ENCODE results near the gene RAB13. TPM values are rescaled to one million over a fixed set of nuclear protein-coding genes. Genes with fewer than 3 reads are reported as not detected.

The RAB13 gene
- total and polyA plus RNA-seq, 2 of the 13 experiments (the other 11 are each of a cell fraction or from before 2014, with no cell fraction given), result 15.9 to 24.7 TPM

GRCh38 chr1:153977250-153978240, 8.6 kb downstream of the RAB13 start, which contains the start of gene JTB (continued):
- TF ChIP-seq RCOR2 (CRISPR knock-in tag; IDR thresholded peaks at IDR 0.05), result no peak
- TF ChIP-seq SUZ12 (IDR thresholded peaks at IDR 0.05; ENCODE audit: low read depth, low read length), result peak; percentile 60
- peak; percentile 16; the same call in 1 of the 2 replicates for TF ChIP-seq E2F2 (CRISPR knock-in tag; IDR thresholded peaks at IDR 0.05; ENCODE audit: borderline replicate concordance)
- TF ChIP-seq ZNF556 (CRISPR knock-in tag; IDR thresholded peaks at IDR 0.05; ENCODE audit: borderline replicate concordance), result peak; percentile 70; the same call in 1 of the 2 replicates
- TF ChIP-seq KIAA2018 (CRISPR knock-in tag; IDR thresholded peaks at IDR 0.05; ENCODE audit: borderline replicate concordance), result no peak
- no peak for TF ChIP-seq MIER2 (CRISPR knock-in tag; IDR thresholded peaks at IDR 0.05)
- peak; percentile 92 for TF ChIP-seq ELF1 (CRISPR knock-in tag; IDR thresholded peaks at IDR 0.05)
- TF ChIP-seq ZNF790 (CRISPR knock-in tag; IDR thresholded peaks at IDR 0.05; ENCODE audit: borderline replicate concordance), result 0 out of 2 replicates have a peak, but pooled peaks have one; percentile 25
- no peak; the same call in 1 of the 2 replicates for TF ChIP-seq MED1 (CRISPR knock-in tag; IDR thresholded peaks at IDR 0.05)
- no peak; the same call in 1 of the 2 replicates for TF ChIP-seq CTCF (CRISPR knock-in tag; IDR thresholded peaks at IDR 0.05)
- TF ChIP-seq CSRNP2 (CRISPR knock-in tag; conservative IDR thresholded peaks at IDR 0.05; ENCODE audit: low read depth), result no peak
- no peak for TF ChIP-seq ZEB1 (IDR thresholded peaks at IDR 0.05; ENCODE audit: insufficient replicate concordance, low read depth)
- TF ChIP-seq KMT2B (CRISPR knock-in tag; IDR thresholded peaks at IDR 0.05), result peak; percentile 83
